ENCODE data around the gene ANKRD33B.
"Not testable (repeated sequence)": the region's sequence is repeated elsewhere in the genome, so short reads cannot be mapped to it uniquely, and the experiment has no call there.

Gene ANKRD33B

DNA sequence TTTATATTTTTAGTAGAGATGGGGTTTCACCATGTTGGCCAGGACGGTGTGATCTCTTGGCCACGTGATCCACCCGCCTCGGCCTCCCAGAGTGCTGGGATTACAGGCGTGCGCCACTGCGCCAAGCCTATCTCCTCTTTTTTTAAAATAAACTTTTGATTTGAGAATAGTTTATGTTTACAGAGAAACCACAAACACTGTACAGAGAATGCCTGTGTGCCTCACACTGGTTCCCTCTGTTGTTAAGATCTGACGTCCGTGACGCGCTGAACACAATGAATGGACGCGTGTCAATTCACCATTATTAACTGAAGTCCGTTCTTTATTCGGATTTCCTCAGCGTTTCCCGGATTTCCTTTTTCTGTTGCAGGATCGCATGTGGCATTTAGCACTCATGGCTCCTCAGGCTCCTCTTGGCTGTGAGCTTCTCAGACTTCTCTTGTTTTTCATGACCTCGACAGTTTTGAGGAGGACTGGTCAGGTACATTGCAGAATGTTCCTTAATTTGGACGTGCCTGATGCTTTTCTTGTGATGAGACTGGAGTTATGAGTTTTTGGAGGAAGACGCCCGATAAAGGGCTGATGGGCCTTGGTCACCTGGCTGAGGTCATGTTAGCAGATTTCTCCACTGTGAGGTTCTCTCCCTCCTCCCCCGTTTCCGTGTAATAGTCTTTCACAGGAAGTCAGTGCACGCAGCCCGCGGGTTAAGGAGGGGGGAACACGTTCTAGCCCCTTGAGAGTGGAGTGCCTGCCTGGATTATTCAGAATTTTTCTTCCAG is 69.6 kb downstream of the ANKRD33B start:
- H3K4me1 Mint-ChIP-seq: peaks cover 88% of the 10 kb centered on the region
- peak overlapping the region; percentile 96 for H3K27ac Mint-ChIP-seq
- peaks cover 7% of the 10 kb centered on the region for H3K9me3 Mint-ChIP-seq
- H3K36me3 Mint-ChIP-seq: peaks cover 32% of the 10 kb centered on the region
- DNase-seq (ENCODE audit: low spot score in 2 of 2): peak in 1 of 2 donors; percentile 77
- H3K4me3 Mint-ChIP-seq: peak overlapping the region; percentile 78
- no peak for ATAC-seq

DNA sequence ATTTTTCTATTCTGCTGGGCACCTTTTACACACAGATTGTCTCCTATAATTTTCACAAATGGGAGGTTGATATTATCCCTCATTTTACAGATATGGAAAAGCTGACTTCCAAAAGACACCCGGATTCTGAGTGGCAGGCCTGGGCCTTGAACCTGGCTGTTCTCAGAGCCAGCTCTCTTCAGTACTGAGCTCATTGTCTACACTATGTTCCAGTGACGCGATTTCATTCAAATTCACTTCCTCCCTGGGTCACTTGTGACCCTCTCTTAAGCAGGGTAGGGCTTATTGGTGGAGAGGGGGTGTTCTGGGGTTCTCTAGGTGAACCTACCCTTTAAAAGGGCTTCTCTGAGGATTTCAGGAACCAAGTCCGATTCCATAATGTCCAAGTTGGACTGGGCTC is 70.2 kb downstream of the ANKRD33B start:
- H3K4me3 Mint-ChIP-seq: peak overlapping the region; percentile 78
- peaks cover 86% of the 10 kb centered on the region for H3K4me1 Mint-ChIP-seq
- H3K9me3 Mint-ChIP-seq: peaks cover 10% of the 10 kb centered on the region
- ATAC-seq: no peak
- peak overlapping the region; percentile 96 for H3K27ac Mint-ChIP-seq
- H3K36me3 Mint-ChIP-seq: peaks cover 36% of the 10 kb centered on the region
- no peak for DNase-seq (ENCODE audit: low spot score in 2 of 2)

DNA sequence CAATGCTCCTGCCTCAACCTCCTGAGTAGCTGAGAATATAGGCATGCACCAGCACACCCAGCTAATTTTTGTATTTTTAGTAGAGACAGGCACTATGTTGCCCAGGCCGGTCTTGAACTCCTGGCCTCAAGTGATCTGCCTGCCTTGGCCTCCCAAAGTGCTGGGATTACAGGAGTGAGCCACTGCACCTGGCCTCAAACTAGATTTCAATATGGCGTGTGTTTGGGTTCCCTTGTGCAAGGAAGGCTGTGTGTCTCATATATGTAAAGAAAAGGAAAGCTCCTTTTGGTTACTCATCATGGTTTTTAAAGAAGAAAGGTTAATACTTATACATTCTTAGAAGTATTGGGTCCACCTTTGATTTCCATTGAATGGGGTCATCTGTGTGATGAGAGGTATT is 70.7 kb downstream of the ANKRD33B start:
- Mint-ChIP-seq H3K9me3 (peaks cover 8% of the 10 kb centered on the region), H3K4me3 (peak overlapping the region; percentile 78), H3K4me1 (peaks cover 81% of the 10 kb centered on the region), H3K36me3 (peaks cover 36% of the 10 kb centered on the region), H3K27ac (peak overlapping the region; percentile 96)
- DNase-seq (ENCODE audit: low spot score in 2 of 2) (no peak), ATAC-seq (no peak)

DNA sequence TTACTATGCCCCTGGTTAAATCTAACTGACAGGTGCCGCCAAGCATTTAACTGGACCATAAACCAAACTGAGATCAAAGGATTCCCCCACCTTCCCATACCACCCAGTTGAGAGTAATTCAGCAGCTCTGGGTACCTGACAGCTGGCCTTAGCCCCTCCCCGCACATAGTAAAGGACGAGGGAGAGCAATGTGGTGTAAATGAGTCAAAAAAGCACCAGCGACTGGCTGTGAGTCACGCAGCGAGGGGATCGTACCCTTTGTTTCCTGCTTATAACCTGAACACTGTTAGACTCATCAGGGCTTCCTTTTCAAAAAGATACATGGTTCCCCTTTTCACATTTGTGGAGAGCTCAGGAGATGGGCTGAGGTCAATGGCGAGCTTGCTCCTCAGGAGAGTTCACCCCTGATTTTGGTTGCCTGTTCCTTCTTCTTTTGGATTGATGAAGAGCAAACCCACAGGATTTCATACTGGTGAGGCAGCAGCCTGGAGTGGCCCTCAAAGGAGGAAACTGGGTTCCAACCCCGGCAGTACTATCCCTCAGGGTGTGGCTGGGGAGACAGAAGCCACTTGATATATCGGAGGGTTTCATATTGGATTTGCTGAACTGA is 71.5 kb downstream of the ANKRD33B start:
- Mint-ChIP-seq H3K9me3 (peaks cover 5% of the 10 kb centered on the region), H3K36me3 (peaks cover 42% of the 10 kb centered on the region), H3K4me3 (peak overlapping the region; percentile 78), H3K27ac (peak overlapping the region; percentile 96), H3K4me1 (peaks cover 73% of the 10 kb centered on the region)
- DNase-seq (ENCODE audit: low spot score in 2 of 2): peak; percentile 48 to 83
- ATAC-seq: peak; percentile 90

DNA sequence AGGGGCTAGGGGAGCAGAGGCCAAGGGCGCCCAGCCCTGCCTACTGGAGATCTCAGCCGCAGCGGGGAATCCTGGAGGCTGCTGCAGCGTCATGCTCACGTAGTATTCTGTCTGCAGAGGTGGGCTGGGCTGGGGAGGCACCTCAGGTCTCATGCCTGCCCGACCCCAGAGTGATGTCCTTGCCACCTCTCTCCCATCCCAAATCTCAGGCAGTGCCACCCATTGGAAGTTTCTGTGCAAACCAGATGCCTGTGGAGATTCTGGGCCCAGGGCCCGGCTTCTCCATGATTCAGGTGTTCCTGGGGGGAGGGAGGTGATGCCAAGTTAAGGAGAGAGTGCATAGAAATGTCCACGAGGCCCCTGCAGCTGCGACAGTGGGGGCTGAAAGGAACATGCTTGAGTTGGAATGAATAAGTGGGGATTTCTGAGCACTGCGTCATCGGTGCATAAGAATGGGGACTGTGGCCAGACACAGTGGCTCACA is 72.0 kb downstream of the ANKRD33B start:
- DNase-seq (ENCODE audit: low spot score in 2 of 2) (peak in 1 of 2 donors; percentile 63), ATAC-seq (peak; percentile 45)
- H3K27ac Mint-ChIP-seq: peak overlapping the region; percentile 96
- H3K4me1 Mint-ChIP-seq: peaks cover 67% of the 10 kb centered on the region
- H3K36me3 Mint-ChIP-seq: peaks cover 43% of the 10 kb centered on the region
- H3K9me3 Mint-ChIP-seq: peaks cover 5% of the 10 kb centered on the region
- H3K4me3 Mint-ChIP-seq: peak overlapping the region; percentile 78

DNA sequence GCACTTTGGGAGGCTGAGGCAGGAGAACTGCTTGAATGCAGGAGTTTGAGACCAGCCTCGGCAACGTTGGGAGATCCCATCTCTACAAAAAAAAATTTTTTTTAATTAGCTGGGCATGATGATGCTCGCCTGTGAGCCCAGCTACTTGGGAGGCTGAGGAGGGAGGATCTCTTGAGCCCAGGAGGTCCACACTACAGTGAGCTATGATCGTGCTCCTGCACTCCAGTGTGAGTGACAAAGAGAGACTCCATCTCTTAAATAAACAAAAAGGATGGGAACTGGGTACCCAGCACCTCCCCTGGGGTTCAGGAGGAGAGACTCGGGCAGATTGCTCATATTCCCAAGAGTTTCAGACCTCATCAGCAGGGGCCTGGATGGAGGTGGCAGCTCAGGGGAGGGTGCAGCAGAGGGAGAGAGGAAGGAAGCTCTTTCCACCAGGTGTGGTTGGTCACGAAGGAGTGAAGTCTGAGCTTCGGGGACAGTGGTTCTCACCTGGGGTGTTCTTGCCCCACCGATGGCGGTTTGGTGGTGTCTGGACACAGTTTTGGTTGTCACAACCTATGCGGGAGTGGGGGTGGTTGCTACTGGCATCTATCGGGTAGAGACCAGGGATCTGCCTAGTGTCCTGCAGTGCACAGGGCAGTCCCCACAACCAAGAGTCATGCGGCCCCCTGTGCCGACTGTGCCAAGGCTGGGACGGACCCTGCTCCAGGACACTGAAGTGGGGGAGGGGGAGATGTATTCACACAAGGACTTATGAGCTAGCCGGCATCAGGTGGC is 72.7 kb downstream of the ANKRD33B start:
- no peak for DNase-seq (ENCODE audit: low spot score in 2 of 2)
- ATAC-seq: no peak
- Mint-ChIP-seq H3K4me3 (peak overlapping the region; percentile 78), H3K4me1 (peaks cover 61% of the 10 kb centered on the region), H3K36me3 (peaks cover 43% of the 10 kb centered on the region), H3K27ac (peak overlapping the region; percentile 96), H3K9me3 (peaks cover 5% of the 10 kb centered on the region)

DNA sequence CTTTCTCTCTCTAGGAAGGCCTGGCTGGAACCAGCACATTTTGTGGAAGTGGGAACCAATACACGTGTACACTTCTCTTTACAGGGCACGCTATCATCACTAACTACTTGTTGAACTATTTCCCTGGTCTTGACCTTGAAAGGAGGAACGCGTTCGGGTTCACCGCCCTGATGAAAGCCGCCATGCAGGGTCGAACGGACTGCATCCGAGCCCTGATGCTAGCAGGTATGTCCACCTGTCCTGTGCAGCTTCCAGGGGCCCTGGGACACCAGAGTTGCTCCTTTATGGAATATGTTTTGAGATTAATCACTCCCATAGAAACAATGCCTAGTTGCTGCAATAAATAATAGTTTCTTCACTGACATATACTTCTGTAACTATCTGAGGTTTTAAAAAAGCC is 74.1 kb downstream of the ANKRD33B start:
- ATAC-seq (no peak), DNase-seq (ENCODE audit: low spot score in 2 of 2) (no peak)
- Mint-ChIP-seq H3K4me3 (no peak overlapping the region), H3K36me3 (peaks cover 32% of the 10 kb centered on the region), H3K27ac (peak overlapping the region; percentile 35), H3K4me1 (peaks cover 58% of the 10 kb centered on the region), H3K9me3 (peaks cover 5% of the 10 kb centered on the region)

DNA sequence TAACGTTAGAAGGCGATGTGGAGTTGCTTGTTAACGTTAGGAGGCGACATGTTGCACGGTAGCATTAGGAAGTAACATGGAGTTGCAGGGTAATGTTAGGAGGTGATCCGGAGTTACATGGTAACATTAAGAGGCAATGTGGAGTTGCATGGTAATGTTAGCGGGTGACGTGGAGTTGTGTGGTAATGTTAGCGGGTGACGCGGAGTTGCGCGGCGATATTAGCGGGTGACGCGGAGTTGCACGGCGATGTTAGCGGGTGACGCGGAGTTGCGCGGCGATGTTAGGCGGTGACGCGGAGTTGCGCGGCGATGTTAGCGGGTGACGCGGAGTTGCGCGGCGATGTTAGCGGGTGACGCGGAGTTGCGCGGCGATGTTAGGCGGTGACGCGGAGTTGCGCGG is 74.9 kb downstream of the ANKRD33B start:
- not testable (repeated sequence) for DNase-seq (ENCODE audit: low spot score in 2 of 2); H3K4me3 Mint-ChIP-seq; ATAC-seq; H3K9me3 Mint-ChIP-seq
- peaks cover 27% of the 10 kb centered on the region for H3K36me3 Mint-ChIP-seq
- peaks cover 51% of the 10 kb centered on the region for H3K4me1 Mint-ChIP-seq
- peak overlapping the region; percentile 35 for H3K27ac Mint-ChIP-seq

DNA sequence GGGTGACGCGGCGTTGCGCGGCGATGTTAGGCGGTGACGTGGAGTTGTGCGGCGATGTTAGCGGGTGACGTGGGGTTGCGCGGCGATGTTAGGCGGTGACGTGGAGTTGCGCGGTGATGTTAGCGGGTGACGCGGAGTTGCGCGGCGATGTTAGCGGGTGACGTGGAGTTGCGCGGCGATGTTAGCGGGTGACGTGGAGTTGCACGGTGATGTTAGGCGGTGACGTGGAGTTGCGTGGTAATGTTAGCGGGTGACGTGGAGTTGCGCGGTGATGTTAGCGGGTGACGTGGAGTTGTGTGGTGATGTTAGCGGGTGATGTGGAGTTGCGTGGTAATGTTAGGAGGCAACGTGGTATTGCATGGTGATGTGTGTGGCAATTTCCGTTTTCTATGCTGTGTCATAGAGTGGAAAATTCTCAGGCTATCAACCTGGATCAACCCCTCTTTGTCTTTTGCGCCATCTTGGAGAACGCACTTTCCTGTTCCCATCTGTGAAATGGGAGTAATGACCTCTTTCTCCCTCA is 76.0 kb downstream of the ANKRD33B start:
- Mint-ChIP-seq H3K9me3 (peaks cover 5% of the 10 kb centered on the region), H3K4me3 (no peak overlapping the region), H3K36me3 (peaks cover 22% of the 10 kb centered on the region), H3K27ac (peak overlapping the region; percentile 8), H3K4me1 (peaks cover 47% of the 10 kb centered on the region)
- no peak for ATAC-seq
- DNase-seq (ENCODE audit: low spot score in 2 of 2): no peak

DNA sequence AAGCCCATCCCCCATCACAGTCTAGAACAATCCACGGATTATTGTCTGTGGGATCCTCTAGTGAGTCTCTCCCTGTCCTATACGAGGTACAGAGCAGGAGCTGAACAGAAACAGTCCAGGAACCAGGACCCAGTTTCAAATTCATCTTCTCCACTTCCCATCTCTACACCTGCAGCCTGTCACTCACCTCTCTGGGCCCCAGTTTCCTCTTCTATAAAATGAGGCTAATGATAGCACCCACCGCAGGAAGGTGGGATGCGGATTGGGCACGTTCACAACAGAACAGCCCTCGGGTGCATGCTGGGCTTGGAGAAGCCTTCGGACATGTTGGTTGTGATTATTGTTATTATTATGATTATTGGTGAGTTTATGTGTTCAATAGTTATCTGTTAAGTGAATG is 78.5 kb downstream of the ANKRD33B start:
- ATAC-seq (no peak), DNase-seq (ENCODE audit: low spot score in 2 of 2) (no peak)
- Mint-ChIP-seq H3K27ac (peak overlapping the region; percentile 35), H3K4me1 (peaks cover 34% of the 10 kb centered on the region), H3K9me3 (peaks cover 5% of the 10 kb centered on the region), H3K4me3 (no peak overlapping the region), H3K36me3 (peaks cover 13% of the 10 kb centered on the region)

DNA sequence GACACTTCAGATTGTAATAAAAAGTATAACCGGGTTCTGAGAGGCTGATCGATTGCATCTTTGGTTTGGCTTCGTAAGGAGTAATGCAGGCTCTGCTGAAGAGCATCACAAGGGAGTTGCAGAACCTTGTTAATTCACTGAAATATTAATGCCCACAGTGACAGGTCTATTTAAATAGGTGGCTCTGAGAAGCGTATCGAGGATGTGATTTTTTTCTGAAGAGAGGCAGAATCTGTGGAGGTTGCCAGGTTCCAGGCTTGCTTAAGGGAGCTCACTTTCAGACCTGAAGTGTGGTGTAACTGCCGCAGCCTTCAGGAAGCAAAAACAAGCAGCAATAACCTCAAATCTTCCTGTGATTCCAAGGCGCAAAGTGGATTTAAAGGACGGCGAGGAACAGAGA is 80.3 kb downstream of the ANKRD33B start:
- H3K9me3 Mint-ChIP-seq: no peaks in the 10 kb centered on the region
- DNase-seq (ENCODE audit: low spot score in 2 of 2) (no peak), ATAC-seq (no peak)
- H3K4me3 Mint-ChIP-seq: no peak overlapping the region
- H3K36me3 Mint-ChIP-seq: peaks cover 7% of the 10 kb centered on the region
- peak overlapping the region; percentile 48 for H3K27ac Mint-ChIP-seq
- peaks cover 27% of the 10 kb centered on the region for H3K4me1 Mint-ChIP-seq

DNA sequence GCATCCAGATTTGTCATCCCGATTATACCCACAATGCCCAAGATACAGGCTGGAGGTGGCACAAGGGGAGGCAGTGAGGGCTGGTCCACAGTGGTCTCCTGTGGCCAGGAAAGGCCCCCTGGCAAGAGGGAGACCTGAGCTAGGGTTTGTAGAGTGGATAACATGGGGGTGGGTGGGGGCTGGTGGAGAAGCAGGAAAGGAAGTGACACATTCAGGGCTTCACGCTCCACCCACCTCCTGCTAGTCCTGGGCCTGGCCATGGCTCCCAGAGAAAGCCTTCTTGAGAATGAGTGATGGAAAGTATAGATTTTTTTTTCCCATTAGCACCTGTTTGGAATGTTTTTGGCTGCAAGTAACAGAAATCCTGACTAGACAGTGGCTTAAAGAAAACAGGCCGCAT is 81.3 kb downstream of the ANKRD33B start:
- H3K27ac Mint-ChIP-seq: peak overlapping the region; percentile 48
- ATAC-seq: peak; percentile 76
- H3K36me3 Mint-ChIP-seq: peaks cover 4% of the 10 kb centered on the region
- peaks cover 27% of the 10 kb centered on the region for H3K4me1 Mint-ChIP-seq
- DNase-seq (ENCODE audit: low spot score in 2 of 2): no peak
- no peak overlapping the region for H3K4me3 Mint-ChIP-seq
- H3K9me3 Mint-ChIP-seq: no peaks in the 10 kb centered on the region

DNA sequence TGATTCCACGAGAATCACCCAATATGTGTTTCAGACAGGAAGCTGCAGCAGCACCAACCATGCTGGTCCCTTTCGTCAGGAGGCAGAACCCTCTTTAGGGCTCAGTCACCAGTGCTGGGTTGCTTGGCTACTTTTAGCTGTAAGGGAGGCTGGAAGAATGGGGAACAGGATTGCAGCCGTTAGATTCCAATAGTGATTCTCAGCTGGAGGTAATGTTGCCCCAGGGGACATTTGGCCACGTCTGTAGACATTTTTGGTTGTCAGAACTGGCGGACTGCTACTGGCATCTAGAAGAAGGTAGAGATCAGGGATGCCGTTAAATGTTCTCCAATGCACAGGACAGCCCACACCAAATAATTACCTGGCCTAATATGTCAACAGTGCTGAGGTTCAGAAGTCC is 81.8 kb downstream of the ANKRD33B start:
- H3K27ac Mint-ChIP-seq: peak overlapping the region; percentile 48
- DNase-seq (ENCODE audit: low spot score in 2 of 2): no peak
- peaks cover 27% of the 10 kb centered on the region for H3K4me1 Mint-ChIP-seq
- H3K36me3 Mint-ChIP-seq: no peaks in the 10 kb centered on the region
- H3K4me3 Mint-ChIP-seq: no peak overlapping the region
- no peaks in the 10 kb centered on the region for H3K9me3 Mint-ChIP-seq
- no peak for ATAC-seq

DNA sequence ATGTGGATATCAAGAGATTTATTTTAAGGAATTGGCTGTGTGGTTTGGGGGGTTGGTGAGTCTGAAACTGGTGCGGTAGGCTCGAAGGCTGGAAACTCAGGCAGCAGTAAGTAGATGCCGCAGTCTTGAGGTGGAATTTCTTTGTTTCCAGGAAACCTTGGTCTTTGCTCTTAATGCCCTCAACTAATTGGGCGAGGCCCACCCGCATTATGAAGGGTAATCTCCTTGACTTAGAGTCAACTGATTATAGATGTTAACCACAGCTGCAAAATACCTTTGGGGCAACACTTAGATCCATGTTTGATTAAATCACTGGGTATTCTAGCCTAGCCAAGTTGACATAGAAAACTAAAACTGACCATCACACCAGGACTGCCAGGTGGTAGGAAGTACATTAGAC is 83.8 kb downstream of the ANKRD33B start:
- Mint-ChIP-seq H3K4me1 (peaks cover 20% of the 10 kb centered on the region), H3K4me3 (no peak overlapping the region), H3K9me3 (no peaks in the 10 kb centered on the region), H3K27ac (no peak overlapping the region), H3K36me3 (no peaks in the 10 kb centered on the region)
- no peak for ATAC-seq
- no peak for DNase-seq (ENCODE audit: low spot score in 2 of 2)

All from stimulated activated effector memory CD8-positive, alpha-beta T cell treated with anti-CD3 and anti-CD28 coated beads, Interleukin-12 subunit alpha, Interleukin-12 subunit beta, amount 100 ng/mL, for 72 hours (primary cell).